HCT116 (cell line): ENCODE measurements around the gene NEK3.
"Not testable (repeated sequence)": the region's sequence is repeated elsewhere in the genome, so short reads cannot be mapped to it uniquely, and the experiment has no call there.

Experiments used
- EZH2 ChIP-seq: fragments of 200-600 bp; sonication (generic); IDR thresholded peaks from 2 replicates; pipeline ENCODE4 v1.6.1; 2017; ENCODE audit warnings: antibody characterized with exemption, mixed run types
- EZH2phosphoT487 ChIP-seq: fragments of 200-600 bp; IDR thresholded peaks from 2 replicates; pipeline ENCODE4 v1.6.1; 2018; ENCODE audit warnings: antibody characterized with exemption, borderline replicate concordance
- POLR2A ChIP-seq: IDR thresholded peaks from 2 replicates; pipeline ENCODE4 v1.7.0; 2011; ENCODE audit warnings: borderline replicate concordance; ENCODE audit not compliant: insufficient read depth, insufficient read length; ENCODE audit errors: extremely low read depth
- POLR2AphosphoS5 ChIP-seq: IDR thresholded peaks from 2 replicates; pipeline ENCODE4 v1.6.1; 2011; ENCODE audit warnings: mild to moderate bottlenecking, low read depth, low read length, moderate library complexity
- RAD21 ChIP-seq: IDR thresholded peaks from 2 replicates; pipeline ENCODE4 v1.6.1; 2012; ENCODE audit warnings: low read depth, mild to moderate bottlenecking
- SRF ChIP-seq: IDR thresholded peaks from 2 replicates; pipeline ENCODE4 v1.6.1; 2012; ENCODE audit warnings: low read depth
- ZNF274 ChIP-seq: fragments of 200-500 bp; sonication (Bioruptor generic); IDR thresholded peaks from 2 replicates; pipeline ENCODE4 v1.6.1; 2014; ENCODE audit warnings: mild to moderate bottlenecking, low read depth, low read length, inconsistent platforms
- TF ChIP-seq, protein P1 (sequence below): IDR thresholded peaks from 2 replicates; pipeline ENCODE4 v1.6.1; 2012
- TF ChIP-seq, protein P2 (sequence below), 3 experiments: fragments of 200-600 bp in 1 of 3; sonication (generic) in 1 of 3; IDR thresholded peaks in 2 of 3; conservative IDR thresholded peaks in 1 of 3; 2 replicates each; pipeline ENCODE4 v1.5.1; 2012 to 2017; ENCODE audit warnings: low read depth in 2 of 3, low read length in 2 of 3, antibody characterized with exemption in 1 of 3, borderline replicate concordance in 1 of 3, control low read depth in 1 of 3, mild to moderate bottlenecking in 1 of 3, mixed read lengths in 1 of 3, mixed run types in 1 of 3, moderate library complexity in 1 of 3; ENCODE audit not compliant: insufficient read depth in 1 of 3
- TF ChIP-seq, protein P3 (sequence below): IDR thresholded peaks from 2 replicates; pipeline ENCODE4 v1.6.1; 2012; ENCODE audit warnings: low read depth
- TF ChIP-seq, protein P4 (sequence below): IDR thresholded peaks from 2 replicates; pipeline ENCODE4 v1.6.1; 2012

DNA sequence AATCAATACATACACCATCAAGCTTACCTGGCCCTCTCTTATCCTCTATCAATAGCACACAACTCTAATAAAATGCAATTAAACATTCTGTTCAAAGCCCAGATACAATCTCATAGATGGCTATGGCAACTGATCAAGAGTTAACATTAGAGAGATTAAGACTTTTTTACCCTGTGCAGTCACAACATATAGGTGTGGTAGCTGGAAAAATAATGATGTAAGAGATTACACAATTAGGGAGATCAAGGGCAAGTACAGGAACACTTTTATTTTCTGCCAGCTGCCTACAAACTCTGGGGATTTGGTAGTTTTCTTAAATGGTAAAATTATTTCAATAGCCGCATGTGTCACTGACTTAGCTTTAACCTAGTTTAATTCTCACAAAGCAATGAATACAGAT, 12.3 kb upstream of the NEK3 start:
- TF ChIP-seq, protein P1, sequence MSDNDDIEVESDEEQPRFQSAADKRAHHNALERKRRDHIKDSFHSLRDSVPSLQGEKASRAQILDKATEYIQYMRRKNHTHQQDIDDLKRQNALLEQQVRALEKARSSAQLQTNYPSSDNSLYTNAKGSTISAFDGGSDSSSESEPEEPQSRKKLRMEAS, result not testable (repeated sequence)
- TF ChIP-seq, protein P2, sequence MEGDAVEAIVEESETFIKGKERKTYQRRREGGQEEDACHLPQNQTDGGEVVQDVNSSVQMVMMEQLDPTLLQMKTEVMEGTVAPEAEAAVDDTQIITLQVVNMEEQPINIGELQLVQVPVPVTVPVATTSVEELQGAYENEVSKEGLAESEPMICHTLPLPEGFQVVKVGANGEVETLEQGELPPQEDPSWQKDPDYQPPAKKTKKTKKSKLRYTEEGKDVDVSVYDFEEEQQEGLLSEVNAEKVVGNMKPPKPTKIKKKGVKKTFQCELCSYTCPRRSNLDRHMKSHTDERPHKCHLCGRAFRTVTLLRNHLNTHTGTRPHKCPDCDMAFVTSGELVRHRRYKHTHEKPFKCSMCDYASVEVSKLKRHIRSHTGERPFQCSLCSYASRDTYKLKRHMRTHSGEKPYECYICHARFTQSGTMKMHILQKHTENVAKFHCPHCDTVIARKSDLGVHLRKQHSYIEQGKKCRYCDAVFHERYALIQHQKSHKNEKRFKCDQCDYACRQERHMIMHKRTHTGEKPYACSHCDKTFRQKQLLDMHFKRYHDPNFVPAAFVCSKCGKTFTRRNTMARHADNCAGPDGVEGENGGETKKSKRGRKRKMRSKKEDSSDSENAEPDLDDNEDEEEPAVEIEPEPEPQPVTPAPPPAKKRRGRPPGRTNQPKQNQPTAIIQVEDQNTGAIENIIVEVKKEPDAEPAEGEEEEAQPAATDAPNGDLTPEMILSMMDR (IDR thresholded peaks at IDR 0.05 in 2 of 3, conservative IDR thresholded peaks at IDR 0.05 in 1 of 3; ENCODE audit: borderline replicate concordance in 1 of 3, insufficient read depth in 1 of 3, low read depth in 2 of 3, low read length in 2 of 3), result not testable (repeated sequence)
- TF ChIP-seq POLR2A, RAD21, EZH2phosphoT487, EZH2, POLR2AphosphoS5, ZNF274, SRF: not testable (repeated sequence)
- TF ChIP-seq, protein P3, sequence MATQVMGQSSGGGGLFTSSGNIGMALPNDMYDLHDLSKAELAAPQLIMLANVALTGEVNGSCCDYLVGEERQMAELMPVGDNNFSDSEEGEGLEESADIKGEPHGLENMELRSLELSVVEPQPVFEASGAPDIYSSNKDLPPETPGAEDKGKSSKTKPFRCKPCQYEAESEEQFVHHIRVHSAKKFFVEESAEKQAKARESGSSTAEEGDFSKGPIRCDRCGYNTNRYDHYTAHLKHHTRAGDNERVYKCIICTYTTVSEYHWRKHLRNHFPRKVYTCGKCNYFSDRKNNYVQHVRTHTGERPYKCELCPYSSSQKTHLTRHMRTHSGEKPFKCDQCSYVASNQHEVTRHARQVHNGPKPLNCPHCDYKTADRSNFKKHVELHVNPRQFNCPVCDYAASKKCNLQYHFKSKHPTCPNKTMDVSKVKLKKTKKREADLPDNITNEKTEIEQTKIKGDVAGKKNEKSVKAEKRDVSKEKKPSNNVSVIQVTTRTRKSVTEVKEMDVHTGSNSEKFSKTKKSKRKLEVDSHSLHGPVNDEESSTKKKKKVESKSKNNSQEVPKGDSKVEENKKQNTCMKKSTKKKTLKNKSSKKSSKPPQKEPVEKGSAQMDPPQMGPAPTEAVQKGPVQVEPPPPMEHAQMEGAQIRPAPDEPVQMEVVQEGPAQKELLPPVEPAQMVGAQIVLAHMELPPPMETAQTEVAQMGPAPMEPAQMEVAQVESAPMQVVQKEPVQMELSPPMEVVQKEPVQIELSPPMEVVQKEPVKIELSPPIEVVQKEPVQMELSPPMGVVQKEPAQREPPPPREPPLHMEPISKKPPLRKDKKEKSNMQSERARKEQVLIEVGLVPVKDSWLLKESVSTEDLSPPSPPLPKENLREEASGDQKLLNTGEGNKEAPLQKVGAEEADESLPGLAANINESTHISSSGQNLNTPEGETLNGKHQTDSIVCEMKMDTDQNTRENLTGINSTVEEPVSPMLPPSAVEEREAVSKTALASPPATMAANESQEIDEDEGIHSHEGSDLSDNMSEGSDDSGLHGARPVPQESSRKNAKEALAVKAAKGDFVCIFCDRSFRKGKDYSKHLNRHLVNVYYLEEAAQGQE, result not testable (repeated sequence)
- TF ChIP-seq, protein P4, sequence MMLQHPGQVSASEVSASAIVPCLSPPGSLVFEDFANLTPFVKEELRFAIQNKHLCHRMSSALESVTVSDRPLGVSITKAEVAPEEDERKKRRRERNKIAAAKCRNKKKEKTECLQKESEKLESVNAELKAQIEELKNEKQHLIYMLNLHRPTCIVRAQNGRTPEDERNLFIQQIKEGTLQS, result not testable (repeated sequence)
